GM18499 (cell line): ENCODE measurements around the gene E2F6.
A peak's percentile ranks its signal among the peaks of the same experiment; 100 is the strongest.

Source experiments
- ATAC-seq: cut with Tn5 transposase; IDR thresholded peaks from one replicate; pipeline ENCODE4 v1.9.1; 2021; ENCODE audit warnings: moderate number of reproducible peaks; ENCODE audit not compliant: insufficient read depth, unreplicated experiment

The E2F6 gene, protein sequence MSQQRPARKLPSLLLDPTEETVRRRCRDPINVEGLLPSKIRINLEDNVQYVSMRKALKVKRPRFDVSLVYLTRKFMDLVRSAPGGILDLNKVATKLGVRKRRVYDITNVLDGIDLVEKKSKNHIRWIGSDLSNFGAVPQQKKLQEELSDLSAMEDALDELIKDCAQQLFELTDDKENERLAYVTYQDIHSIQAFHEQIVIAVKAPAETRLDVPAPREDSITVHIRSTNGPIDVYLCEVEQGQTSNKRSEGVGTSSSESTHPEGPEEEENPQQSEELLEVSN

DNA sequence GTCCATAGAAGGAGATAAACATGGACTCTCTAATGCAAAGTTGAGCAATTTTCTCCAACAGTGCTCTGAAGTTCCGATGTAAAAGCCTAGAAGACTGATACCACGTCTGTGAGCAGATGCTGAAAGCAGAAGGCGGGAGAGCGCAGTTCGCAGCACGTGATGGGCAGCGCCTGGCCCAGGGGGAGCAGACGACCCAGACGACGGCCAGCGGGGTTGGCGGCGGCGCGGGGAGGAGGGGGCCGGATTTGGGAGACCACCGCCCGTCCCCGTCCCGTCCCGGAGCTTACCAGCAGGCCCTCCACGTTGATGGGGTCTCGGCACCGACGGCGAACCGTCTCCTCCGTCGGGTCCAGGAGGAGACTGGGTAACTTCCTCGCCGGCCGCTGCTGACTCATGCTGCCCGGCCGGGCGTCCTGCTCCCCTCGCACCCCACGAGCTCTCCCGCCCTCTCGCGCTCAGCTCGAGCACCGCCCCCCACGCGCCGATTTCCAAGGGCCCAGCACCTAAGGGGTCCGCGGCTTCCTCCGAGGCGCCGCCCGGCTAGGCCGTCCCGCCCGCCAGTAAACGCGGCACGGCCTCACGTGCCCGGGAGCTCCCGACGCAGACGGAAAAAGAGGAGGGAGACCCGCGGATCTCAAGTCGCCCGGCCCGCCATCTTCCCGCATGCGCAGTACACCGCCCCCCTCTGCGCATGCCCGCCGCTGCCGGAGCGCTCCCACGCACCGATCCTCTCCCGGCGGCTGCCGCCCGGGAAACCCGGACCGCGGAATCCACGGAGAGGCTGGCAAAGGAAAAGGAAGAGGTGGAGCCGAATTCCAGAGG is at the start of gene E2F6:
Gene E2F6, minus strand, starts transcription at position 677 of the 822 bp plus-strand sequence. Its CDS starts 282 bp downstream, at position 395.
- peak; percentile 35 for ATAC-seq

DNA sequence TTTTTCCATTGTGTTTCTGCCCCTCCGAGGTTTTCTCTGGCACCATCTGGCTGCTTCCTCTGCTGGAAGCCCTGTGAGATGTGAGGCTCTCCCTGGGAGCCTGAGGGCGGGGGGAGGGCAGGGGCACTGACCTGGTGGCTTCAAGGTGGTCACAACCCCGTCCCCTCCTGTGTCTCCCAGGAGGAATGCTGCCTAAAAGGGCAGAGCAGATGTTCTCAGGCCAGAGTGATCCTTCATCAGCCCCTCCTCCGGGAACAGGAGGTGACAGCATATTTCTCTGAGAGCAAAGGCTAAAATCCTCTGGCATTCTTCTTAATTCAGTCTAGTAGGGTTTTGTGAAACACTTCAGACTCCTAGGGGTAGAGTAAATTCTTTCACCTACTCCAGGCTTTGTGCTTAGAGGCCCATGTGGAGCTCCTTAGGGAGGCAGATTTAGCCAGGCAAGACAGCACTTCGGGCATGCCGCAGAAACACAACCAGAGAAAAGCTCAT is 49.6 kb upstream of the E2F6 start:
- no peak for ATAC-seq

DNA sequence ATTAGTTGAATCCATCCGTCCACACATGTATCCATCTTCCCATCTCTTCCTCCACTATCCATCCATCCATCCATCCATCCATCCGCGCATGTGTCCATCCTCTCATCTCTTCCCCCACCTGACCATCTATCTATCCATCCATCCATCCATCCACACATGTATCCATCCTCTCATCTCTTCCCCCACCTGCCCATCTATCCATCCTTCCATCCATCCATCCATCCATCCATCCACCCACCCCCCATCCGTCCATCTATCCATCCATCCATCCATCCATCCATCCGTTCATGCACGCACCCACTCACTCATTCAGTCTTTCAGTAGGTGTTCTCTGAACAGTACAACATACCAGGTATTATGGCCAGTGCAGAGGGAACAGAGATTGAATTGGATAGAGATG is 48.9 kb upstream of the E2F6 start:
- no peak for ATAC-seq

DNA sequence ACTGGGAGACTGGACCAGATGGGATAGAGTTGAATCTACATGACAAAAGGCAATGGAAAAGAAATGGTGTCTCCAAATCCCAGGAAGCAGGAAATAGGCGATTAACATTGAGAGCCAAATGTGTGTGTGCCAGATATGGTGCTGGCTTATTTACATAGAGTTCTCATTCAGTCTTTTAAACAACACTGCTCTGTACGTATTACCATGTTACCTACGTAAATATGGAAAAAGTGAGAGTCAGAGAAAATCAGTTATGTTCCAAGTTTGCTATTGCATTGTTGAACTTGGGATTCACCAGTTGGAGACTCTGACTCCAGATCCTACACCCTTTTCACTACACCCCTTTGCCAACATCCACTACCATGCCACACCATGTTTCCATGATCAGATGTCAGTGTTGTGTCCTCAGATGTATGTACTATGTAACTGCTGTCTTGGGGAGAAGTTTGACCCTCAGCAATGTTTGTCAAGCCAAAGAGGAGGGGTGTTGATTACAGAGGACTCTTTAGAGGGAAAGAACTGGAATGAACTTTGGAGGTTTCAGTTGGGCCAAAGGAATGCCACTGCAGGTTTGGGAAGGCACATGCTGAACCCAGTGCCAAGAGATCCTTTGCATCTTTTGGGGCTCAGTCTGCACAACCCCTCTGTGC is 48.2 kb upstream of the E2F6 start:
- no peak for ATAC-seq

DNA sequence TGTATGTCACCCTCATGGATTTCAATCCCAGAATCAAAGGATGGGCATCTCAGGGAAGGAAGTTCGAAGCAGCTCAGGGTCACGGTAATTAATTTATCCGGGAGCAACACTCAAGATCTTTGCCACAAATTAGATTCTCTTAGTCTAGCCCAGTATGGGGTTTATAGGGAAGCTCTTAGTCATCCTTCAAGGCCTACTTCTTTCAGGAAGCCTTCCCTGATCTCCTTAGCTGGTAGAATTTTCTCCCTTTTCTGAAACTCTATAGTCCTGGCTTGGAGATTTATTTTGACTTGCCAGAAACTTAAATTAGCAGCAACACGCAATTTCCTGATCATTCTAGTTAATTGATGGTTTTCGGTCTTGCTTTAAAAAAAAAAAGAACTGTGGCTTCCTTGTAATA is 47.4 kb upstream of the E2F6 start:
- ATAC-seq: no peak

DNA sequence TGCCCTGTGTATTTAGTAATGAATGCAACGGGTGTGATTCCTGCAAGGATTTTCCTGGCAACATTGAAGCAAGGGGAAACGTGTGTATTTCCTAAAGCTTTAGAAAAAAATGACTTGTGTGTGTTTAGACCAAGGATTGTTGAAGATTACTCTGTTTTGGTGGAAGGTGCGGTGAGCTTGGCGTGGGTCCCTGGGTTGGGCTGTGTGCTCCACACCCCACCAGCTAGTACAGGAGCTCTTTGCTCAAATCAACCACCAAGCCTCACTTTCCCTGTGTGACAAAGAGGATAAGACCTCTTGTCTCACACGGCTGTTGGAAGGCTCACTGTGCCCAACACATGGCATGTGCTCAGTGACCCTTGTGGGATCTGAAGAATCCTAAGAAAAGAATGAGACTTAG is 46.5 kb upstream of the E2F6 start:
- no peak for ATAC-seq

DNA sequence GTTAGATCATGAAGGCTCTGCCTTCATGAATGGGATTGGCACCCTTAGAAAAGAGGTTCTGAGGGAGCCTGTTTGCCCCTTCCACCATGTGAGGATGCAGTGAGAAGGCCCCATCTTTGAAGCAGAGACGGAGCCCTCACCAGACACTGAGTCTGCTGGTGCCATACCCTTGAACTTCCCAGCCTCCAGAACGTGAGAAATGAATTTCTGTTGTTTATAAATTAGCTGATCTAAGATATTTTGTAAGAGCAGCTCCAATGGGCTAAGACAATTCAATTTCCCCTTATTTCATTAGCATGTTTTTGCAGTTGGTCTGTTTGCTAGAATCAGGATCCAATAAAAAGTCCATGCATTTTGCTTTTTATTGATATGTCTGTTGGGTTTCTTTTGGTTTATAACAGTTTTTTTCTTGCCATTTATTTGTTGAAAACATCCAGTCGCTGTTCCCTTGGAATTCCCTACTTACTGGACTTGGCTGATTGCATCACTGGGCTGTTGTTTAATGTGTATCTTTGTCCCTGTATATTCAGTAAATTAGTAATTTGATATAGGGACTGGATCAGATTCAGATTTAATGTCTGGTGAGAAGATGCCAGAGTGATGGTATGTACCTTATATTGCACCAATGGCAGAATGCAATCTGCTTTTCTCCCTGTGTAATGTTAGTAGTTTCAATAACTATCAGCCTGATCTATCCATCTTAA is 43.8 kb upstream of the E2F6 start:
- ATAC-seq: no peak

DNA sequence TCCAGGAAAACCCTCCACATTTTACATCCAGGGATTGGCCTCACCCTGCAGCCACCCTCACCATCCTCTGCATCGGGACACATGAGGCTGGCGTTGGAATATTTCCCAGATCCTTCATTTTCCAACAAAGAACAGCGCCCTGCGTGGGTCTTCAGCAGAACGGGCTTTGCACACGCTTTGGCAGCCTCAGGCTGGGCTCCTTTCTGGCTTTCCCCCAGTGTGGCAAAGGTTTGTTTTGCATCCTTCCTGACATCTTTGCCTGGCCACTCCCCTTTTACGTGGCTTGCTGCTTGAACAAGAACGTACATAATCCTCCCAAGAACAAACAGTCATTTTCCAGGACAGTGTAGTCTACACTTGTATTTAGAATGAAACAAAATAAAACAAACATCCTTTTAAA is 42.3 kb upstream of the E2F6 start:
- ATAC-seq: no peak

DNA sequence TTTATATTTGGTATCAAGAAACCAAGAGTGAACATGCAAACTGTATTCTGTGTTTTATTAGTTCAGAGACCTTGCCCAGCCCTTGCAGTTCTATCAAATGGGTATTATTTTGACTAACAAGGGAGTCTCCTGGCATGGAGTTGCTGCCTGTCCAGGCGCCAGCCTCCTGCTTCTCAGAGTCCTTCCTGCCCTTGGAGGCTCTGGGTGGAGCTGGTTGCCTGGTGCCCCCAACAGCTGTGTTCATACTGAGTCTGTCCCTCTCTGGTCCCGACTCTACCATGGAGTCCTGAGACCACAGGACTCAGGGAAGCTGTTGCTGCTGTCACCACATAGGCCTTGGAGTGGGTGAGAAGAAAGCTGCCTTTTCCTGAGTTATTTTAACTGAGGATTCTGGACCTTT is 41.6 kb upstream of the E2F6 start:
- ATAC-seq: no peak

DNA sequence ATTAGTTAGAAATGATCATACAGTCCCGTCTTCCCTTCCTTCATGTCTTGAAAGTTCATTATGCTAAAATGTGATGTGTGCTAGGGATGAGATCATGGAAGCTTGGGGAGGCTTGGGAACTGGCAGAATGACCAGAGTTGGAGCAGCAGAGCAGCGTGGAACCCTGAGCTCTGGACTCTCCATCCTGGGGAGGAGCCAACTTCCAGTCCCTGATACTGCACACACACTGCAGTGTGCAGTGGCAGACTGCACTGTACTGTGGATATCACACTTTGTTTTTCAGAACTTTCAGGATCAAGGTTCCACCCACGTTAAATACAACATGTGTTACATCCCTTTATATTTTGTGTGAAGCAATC is 40.6 kb upstream of the E2F6 start:
- ATAC-seq: no peak

DNA sequence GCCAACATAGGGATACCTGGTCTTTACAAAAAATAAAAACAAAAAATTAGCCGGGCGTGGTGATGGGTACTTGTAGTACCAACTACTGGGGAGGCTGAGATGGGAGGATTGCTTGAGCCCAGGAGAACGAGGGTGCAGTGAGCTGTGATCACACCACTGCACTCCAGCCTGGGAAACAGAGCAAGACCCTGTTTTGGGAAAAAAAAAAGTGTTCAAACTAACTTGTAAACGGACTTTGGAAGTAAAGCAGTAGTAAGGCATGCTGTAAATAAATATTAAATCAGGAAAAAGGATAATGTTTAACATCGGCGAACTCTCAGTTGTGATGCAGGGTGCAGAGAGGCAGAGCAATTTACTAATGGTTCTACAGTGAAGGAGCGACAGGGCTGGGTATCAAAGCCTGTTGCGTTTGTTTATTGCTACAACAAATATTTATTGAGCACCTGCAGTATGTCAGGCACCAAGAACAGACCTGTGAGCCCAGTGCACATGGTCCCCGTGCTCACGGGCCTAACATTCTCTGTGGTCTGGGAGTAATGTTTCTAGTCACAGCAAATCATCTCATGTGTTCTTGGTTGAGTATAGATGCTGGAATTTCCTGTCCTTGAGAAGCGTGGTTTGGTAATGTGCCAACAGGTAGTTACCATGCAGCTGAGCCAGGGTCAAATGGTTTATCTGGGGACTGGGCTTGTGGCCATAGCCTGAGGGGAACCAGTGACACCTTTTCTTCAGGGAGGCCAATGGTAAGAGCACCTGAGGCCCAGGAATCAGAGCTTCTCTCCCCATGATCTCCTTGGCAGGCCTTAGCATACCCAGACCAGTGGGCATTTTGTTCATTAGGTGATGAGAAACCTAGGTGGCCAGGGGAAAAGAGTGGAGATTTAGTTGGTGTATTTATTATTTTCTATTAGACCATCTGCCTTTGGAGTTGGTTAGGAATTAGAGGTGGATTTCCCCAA is 40.0 kb upstream of the E2F6 start:
- ATAC-seq: no peak

DNA sequence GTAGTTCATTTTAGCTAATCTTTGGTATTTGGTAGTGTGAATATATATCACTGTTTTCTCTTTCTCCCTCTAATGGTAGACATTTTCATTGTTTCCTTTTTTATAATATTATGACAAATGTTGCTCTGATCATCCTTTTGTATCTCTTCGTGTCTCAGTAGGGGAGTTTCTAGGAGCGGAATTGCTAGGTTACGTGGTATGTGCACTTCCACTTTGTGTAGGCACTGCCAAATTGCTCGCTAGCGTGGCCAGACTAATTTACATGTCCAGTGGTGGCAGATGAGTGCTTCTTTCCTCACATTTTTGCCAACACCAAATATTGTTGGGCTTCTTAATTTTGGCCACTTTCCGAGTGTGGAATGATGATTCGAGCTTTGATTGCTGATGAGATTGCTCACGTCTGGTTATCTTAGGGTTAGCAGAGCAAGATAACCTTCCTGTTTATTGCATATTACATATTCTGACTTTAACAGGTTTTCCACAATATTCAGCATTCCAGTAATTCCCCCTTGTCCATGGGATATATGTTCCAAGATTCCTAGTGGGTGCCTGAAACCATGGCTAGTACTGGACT is 37.5 kb upstream of the E2F6 start:
- no peak for ATAC-seq

DNA sequence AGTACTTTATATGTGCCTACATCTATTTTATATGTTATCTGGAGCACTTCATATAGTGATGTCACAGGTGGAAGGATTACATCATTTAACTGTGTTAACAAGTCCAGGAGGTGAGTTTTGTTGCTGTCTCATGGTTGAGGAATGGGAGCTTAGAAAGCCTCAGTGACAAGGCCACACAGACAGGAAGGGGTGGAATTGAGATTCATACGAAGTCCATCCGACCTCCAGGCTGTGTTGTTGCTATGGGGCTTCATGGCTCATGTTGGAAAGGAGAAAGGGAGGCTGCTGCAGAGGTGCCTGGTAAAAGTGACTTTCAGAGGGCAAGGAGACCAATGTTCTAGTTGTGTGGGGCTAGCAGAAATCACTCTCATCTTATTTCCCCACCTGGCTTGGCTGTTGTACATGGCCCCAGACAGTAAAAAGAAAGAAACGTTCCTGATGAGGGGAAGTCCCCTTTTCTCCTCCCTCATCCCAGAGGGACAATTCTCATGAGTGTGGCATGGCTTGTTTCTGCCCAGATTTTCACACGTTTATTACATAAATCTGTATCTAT is 36.9 kb upstream of the E2F6 start:
- no peak for ATAC-seq

DNA sequence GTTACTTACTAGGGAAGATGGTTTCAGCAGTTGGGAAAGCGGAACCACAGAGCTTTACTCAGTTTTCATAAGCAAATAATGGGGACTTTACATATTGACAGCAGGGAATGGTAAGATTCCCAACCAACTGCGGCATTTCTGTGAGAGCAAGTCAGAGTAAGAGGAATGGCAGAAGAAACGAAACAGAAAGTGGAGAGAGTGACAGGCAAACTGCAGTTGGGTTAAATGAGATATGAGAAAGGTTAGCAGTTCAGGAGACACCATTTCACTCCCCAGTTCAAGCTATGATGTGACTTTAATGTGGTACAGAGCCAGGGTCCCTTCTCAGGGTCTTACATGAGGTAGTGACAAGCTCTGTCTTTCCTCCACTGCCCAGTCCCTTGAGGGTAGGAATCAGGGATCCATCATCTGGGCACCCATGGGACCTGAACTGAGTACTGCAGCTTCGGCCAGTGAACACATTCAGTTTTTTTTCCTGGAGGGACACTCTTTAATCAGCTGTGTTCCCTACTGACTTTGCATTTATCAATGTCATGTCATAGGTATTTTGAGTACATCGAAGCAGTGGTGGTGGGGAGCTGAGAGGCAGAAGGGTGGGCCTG is 34.8 kb upstream of the E2F6 start:
- ATAC-seq: no peak

DNA sequence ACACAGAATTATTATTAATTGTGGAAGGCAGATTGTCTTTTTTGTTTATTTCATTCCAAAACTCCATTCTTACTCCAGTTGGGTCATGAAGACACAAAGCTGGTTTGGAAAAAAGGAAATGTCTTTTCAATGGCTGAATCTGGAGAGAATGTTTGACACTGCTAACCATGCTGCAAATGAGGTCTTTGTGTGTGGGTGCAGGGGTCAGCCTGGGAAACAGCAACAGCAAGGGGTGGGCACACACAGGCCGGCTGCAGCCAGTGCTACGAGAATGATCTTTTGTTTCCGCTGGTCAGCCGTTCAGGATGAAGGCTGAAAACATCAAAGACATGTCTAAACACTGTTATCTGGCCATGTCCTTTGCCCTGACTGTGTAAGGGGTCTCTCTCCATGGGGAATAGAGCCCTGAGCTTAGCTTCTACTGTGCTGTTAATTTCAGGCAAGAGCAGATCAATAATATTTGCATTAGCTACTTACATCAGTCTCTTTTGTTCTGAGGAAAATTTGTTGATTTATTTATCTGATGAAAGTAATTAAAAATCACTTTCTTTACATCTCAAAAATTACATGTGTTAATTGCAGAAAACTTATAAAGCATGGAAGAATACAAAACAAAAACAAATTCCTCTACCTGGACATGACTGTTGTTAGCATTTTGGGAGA is 33.3 kb upstream of the E2F6 start:
- no peak for ATAC-seq

DNA sequence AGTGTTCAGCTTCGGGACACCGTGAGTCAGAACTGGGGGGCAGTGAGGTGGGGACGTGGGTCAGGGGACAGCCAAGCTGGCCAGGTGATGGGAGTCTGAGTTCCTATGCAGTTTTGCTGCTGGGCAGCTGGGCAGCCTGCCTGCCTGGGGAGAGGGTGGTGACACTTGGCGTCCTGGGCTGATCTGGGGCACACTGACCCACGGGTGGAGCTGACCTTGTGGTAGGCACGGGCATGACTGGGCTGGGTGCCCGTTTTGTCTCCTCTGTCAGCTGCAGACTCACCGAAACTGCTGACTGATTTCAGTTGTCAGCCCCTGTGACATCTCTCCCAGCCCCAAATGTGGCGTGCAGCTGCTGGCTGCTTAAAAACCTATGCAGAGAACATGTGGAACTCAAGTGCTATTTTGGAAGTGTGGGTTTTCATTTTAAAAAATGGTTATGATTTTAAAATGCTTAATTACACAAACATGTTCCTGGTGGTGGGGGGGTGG is 32.6 kb upstream of the E2F6 start:
- ATAC-seq: no peak

DNA sequence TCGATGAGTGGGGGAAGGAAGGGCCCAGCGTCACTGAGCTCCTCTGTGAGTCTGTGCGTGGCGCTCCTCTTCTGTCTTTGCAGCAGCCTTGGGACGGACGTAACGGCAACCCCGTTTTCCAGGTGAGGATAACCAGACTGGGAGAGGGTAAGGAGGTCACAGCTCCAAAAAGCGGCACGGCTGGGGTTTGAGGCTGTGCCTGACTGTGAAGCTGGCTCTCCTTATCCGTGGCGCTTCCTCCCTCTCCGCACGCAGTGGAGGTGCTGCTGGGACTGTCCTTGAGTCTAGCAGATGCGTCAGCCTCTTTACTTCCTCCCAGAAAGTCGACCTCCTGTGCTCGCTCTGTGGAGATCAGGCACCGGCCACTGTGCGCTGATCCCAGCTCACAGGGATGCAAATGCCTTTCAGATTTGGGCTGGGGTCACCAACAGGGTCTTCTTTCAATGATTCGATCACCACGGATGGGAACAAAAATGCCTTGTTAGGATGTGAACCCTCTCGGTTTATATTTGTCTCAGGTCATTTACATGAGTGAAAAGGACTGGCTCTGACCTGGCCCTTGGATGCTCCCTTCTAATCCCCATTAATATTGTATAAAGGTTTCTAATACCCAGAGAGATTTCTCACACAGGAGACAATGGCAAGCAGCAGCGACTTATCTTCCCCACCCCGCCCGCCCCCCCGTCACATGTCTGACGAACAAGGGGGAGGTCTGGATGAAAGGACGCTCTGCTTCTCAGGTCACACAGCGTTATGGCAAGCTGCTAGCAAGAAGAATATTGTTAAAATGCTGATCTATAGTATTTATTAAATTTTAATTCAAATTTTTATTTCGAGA is 30.1 kb upstream of the E2F6 start:
- ATAC-seq: no peak
